IPS-18a (cell line): ENCODE results near the gene GNA14.
A peak's percentile ranks its signal among the peaks of the same experiment; 100 is the strongest.
"Not testable (repeated sequence)": the region's sequence is repeated elsewhere in the genome, so short reads cannot be mapped to it uniquely, and the experiment has no call there.

ENCODE experiments used
- H3K27ac ChIP-seq: one replicate; pipeline ENCODE4 v1.5.1; 2013; ENCODE audit warnings: low read length
- H3K27me3 ChIP-seq: one replicate; pipeline ENCODE4 v1.6.1; 2013; ENCODE audit warnings: mild to moderate bottlenecking, low read length; ENCODE audit not compliant: control insufficient read depth, insufficient read depth
- H3K36me3 ChIP-seq: one replicate; pipeline ENCODE4 v1.6.1; 2013; ENCODE audit warnings: low read depth, low read length; ENCODE audit not compliant: control insufficient read depth
- H3K4me1 ChIP-seq: one replicate; pipeline ENCODE4 v1.6.1; 2013; ENCODE audit warnings: low read depth, low read length; ENCODE audit not compliant: control insufficient read depth
- H3K4me3 ChIP-seq: one replicate; pipeline ENCODE4 v1.5.1; 2013; ENCODE audit warnings: low read length
- H3K9ac ChIP-seq: one replicate; pipeline ENCODE4 v1.6.1; 2013; ENCODE audit warnings: mild to moderate bottlenecking, low read length, moderate library complexity
- H3K9me3 ChIP-seq: one replicate; pipeline ENCODE4 v1.6.1; 2013; ENCODE audit warnings: low read depth, low read length; ENCODE audit not compliant: control insufficient read depth

The GNA14 gene

DNA sequence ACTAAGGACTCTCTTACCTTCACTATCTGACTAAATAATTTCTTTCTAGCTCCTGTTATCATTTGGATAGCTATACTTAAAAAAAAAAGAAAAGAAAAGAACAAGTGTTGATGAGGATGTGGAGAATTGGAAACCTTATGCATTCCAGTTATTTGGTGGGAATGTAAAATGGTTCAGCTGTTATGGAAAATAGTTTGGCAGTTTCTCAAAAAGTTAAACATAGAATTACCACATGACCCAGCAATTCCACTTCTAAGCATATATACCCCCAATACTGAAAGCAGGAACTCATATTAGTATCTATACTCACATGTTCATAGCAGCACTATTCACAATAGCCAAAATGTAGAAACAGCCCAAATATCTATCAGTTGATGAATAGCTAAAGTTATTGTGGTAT is 61.1 kb downstream of the GNA14 start:
- no peaks in the 10 kb centered on the region for H3K9me3 ChIP-seq
- no peak overlapping the region for H3K27ac ChIP-seq
- H3K27me3 ChIP-seq: no peaks in the 10 kb centered on the region
- no peak overlapping the region for H3K4me3 ChIP-seq
- H3K9ac ChIP-seq: no peak overlapping the region
- peaks cover 43% of the 10 kb centered on the region for H3K4me1 ChIP-seq
- H3K36me3 ChIP-seq: no peaks in the 10 kb centered on the region

DNA sequence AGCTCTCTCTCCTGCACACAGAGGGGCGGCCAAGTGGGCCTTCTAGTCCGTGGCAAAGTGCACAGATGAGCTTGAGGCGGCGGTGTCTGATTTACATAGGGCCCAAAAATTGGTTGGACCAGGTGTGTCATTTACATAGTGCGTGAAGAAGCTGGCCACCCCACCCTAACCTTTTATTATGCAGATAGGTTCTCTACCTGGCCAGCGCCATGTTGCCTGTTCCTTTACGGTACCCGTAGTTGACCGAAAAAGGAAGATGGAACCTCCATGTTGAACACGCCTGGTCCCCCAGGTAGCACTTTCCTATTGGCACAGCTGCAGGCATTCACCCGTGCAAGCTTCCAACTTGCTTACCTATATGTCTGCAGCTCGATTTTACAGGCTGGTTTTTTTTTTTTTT is 61.5 kb downstream of the GNA14 start:
- Histone ChIP-seq H3K9me3 (no peaks in the 10 kb centered on the region), H3K9ac (no peak overlapping the region), H3K27ac (no peak overlapping the region), H3K4me3 (no peak overlapping the region), H3K36me3 (no peaks in the 10 kb centered on the region), H3K27me3 (no peaks in the 10 kb centered on the region), H3K4me1 (peaks cover 43% of the 10 kb centered on the region)

DNA sequence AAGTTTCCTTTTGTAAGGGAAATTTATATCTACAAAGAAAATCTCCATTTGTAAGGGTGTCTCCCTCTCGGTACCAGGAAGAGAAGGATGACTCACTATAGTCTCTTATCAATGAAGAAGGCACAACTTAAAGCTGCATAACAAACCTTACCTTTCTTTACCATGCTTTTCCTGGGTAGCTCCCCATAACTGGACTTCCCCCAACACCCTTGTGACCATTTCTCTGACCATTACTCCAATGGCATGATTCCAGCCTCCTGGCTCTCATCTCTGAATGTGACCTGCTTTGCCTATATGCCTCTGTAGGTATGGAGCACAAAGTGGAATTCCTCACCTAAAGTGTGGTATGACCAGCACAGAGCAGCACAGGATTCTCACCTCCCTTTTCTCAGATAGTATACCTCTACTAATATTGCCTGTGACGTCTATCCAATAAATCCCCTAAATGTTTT is 62.8 kb downstream of the GNA14 start:
- no peak overlapping the region for H3K4me3 ChIP-seq
- peak overlapping the region; percentile 76 for H3K27ac ChIP-seq
- H3K4me1 ChIP-seq: peaks cover 43% of the 10 kb centered on the region
- peak overlapping the region; percentile 1 for H3K9ac ChIP-seq
- H3K36me3 ChIP-seq: no peaks in the 10 kb centered on the region
- no peaks in the 10 kb centered on the region for H3K9me3 ChIP-seq
- H3K27me3 ChIP-seq: no peaks in the 10 kb centered on the region

DNA sequence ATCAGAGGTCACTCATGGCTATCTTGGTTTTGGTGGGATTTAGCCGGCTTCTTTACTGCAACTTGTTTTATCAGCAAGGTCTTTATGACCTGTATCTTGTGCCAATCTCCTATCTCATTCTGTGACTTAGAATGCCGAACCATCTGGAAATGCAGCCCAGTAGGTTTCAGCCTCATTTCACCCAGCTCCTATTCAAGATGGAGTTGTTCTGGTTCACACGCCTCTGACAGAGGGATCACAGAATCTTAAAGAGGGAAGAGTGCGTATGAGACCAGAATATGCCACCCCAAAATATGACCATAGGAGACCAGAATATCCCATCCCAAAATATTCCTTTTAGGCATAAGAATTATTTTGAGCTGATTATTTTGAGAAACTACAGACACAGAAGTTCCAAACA is 63.2 kb downstream of the GNA14 start:
- H3K27ac ChIP-seq: peak overlapping the region; percentile 53
- not testable (repeated sequence) for H3K27me3 ChIP-seq, H3K4me3 ChIP-seq, H3K36me3 ChIP-seq, H3K9ac ChIP-seq, H3K9me3 ChIP-seq
- H3K4me1 ChIP-seq: peaks cover 43% of the 10 kb centered on the region

DNA sequence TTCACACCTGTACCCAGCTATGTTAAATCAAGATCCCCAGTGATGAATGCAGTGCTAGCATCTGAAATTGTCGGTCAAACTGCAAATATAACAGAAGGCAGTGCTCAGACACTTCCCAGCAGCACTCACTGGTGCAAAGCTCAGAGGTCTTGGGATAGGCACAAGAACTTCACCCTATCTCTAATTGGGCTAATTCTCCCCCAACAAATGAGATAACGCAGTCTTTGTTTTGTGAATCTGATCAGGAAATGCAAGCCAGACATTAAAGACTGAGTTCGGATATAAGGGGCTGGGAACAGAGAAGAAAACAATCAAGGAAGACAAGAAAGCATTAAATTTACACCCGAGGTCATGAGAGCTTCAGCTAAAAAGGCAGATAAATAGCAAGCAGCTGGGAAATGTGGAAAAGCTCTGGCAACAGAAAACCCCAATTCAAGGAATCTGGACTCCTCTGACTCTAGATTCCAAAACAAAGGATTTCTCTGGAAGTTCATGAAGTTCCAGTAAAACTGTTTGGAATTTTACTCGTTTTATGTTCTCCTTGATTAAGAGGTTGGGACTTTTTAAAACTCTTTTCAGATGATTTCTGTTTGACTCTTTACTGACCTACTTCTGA is 65.1 kb downstream of the GNA14 start:
- Histone ChIP-seq H3K4me1 (peaks cover 30% of the 10 kb centered on the region), H3K9me3 (no peaks in the 10 kb centered on the region), H3K4me3 (no peak overlapping the region), H3K27ac (no peak overlapping the region), H3K27me3 (no peaks in the 10 kb centered on the region), H3K36me3 (no peaks in the 10 kb centered on the region), H3K9ac (no peak overlapping the region)

DNA sequence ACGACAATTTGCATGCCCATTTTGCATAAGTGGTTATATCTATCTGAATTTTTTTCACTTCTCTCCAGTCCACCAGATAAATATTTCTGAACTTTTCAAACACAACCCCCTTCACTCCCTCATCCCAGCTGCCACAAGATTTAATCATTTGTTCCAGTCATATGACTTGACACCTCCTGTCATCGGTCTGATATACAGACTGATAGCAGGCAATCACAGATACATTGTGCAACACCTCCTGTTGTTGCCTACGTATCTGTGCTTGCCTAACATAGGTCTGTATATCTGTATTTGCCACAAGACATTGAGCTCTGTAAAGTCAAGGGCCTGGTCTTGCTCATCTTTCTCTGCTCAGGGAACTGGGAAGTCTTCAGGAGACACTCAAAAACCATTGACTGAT is 65.6 kb downstream of the GNA14 start:
- Histone ChIP-seq H3K27ac (no peak overlapping the region), H3K9me3 (no peaks in the 10 kb centered on the region), H3K27me3 (no peaks in the 10 kb centered on the region), H3K4me1 (peaks cover 28% of the 10 kb centered on the region), H3K4me3 (no peak overlapping the region), H3K36me3 (no peaks in the 10 kb centered on the region), H3K9ac (no peak overlapping the region)

DNA sequence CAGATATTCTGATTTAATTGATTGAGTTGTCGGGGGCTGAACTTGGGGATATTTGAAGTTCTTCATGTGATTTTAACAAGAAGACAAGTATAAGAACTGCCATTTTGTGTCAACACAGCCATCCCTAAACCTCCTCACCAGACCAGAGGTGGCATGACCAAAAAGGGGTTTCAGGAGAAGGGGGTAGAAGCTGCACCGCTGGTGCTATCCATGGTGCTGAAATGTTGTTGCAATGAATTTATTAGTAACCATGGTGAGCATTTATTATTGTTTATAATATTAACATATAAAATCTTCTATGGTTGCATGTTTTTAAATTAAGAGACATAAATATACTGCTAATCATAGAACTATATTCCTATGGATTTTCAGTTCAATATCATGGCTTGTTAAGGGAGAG is 72.3 kb downstream of the GNA14 start:
- Histone ChIP-seq H3K4me3 (no peak overlapping the region), H3K9ac (no peak overlapping the region), H3K36me3 (no peaks in the 10 kb centered on the region), H3K4me1 (no peaks in the 10 kb centered on the region), H3K27ac (no peak overlapping the region), H3K27me3 (no peaks in the 10 kb centered on the region), H3K9me3 (no peaks in the 10 kb centered on the region)

DNA sequence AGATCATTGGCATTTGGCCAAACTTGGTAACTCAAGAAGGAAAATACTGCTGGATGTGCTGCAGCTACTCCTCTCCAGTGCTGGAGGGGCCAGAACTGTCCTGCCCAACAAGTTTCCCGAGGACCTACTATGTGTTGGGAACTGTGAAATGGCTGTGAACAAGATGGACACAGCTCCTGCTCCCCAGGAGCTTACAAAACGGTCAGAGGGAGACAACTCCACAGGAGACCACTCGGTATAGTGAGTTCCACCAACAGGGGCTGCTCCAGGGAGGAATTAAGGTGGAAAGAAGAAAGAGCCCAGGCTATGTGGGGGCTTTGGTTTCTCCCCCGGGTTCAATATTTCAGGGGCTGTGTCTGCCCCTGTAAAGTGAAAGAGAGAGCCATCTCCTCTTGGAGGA is 78.8 kb downstream of the GNA14 start:
- H3K4me1 ChIP-seq: no peaks in the 10 kb centered on the region
- H3K27ac ChIP-seq: no peak overlapping the region
- H3K36me3 ChIP-seq: no peaks in the 10 kb centered on the region
- no peaks in the 10 kb centered on the region for H3K9me3 ChIP-seq
- H3K4me3 ChIP-seq: no peak overlapping the region
- no peaks in the 10 kb centered on the region for H3K27me3 ChIP-seq
- H3K9ac ChIP-seq: no peak overlapping the region

DNA sequence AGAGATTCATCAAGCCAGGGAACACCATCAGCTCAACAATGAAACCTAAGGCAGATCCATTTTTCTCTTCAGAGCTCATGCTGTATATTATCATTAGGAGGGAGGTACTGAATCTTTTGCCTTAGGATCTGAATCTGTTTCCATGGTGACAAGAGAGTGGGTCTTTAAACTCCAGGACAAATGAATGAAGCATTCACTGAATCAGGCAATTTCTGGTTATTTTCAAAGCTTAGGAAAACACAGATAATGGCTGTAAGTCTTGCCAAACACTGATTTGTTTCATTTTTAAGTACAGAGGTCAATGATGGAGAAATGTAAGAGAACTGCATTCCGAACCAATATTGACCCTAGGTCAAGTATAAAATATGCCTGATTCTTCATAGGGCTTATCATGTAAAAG is 84.9 kb downstream of the GNA14 start:
- H3K4me3 ChIP-seq: no peak overlapping the region

DNA sequence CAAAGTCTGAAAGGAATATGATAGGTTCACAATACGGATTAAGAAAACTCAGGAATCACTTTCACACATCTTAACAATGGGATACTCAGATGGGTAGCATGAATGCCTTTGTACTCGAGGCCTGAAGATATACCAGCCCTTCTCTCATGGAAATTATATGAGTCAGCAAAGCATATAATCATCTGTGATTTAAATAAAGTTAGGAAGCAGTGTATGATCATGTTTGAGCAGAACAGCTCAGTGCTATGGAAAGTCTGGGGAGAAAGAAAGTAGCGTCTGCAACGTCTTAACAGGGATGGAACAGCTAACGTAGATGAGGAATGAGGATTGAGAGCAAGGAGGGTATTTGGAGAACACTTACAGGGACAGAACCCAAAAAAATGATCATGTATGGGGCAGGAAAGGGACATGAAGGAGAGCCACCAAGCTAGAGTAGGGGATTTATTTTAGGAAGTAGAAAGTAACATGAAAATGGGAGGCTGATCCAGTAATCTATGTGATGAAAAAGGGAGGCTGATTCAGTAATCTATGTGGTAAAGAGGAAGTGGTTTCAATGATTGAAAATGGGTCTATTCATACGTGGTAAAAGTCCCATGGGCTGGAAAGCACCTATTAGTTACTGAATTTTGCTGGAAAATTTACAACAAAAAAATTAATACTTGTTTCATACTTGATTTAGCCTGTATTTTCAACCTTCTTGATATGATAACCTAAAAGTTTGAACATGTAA is 85.9 kb downstream of the GNA14 start:
- Histone ChIP-seq H3K4me3 (no peak overlapping the region), H3K4me1 (no peaks in the 10 kb centered on the region), H3K9me3 (no peaks in the 10 kb centered on the region), H3K36me3 (no peaks in the 10 kb centered on the region), H3K9ac (no peak overlapping the region), H3K27me3 (no peaks in the 10 kb centered on the region), H3K27ac (no peak overlapping the region)

More for the DNA sequence above, 84.9 kb downstream of the GNA14 start:
- Histone ChIP-seq H3K27ac (no peak overlapping the region), H3K9me3 (no peaks in the 10 kb centered on the region), H3K27me3 (no peaks in the 10 kb centered on the region), H3K4me1 (no peaks in the 10 kb centered on the region), H3K9ac (no peak overlapping the region), H3K36me3 (no peaks in the 10 kb centered on the region)

DNA sequence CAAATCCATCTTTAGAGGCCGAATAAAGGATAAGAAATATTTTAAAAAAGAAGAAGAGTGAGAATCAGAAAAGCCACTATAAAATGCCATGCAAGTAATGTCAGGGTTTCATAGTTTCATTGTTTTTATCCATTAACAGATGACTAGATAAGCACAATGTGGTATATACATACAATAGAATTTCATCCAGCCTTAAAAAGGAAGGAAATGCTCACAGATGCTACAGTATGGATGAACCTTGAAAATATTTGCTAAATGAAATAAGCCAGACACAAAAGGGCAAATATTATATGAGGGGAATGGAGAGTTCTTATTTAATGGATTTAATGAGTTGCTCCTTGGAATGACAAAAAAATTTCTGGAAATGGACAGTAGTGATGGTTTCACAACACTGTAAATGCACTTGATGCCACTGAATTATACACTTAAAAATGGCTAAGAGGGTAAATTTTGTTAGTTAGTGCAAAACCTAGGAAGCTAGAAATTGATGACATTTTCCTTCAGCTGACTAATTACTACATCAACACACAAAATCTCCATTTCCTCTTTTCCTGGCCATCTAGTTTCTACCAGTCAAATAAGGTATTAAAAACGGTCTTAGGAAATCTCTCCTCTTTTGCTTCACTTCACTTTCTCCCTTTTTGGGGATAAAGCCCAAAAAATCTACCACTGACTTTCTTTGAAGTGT is 86.6 kb downstream of the GNA14 start:
- Histone ChIP-seq H3K27me3 (no peaks in the 10 kb centered on the region), H3K4me1 (no peaks in the 10 kb centered on the region), H3K36me3 (no peaks in the 10 kb centered on the region), H3K9me3 (no peaks in the 10 kb centered on the region), H3K27ac (no peak overlapping the region), H3K4me3 (no peak overlapping the region), H3K9ac (no peak overlapping the region)
